GM12873 (cell line): Measurements from ENCODE around the gene GNAI3.

Experiments
- CTCF ChIP-seq: IDR thresholded peaks from 2 replicates; pipeline ENCODE4 v1.5.1; 2012; ENCODE audit warnings: low read depth, mild to moderate bottlenecking, moderate library complexity, low read length, control low read depth; ENCODE audit not compliant: insufficient read depth; ENCODE audit errors: missing control alignments

GNAI3 gene

GRCh38 chr1:109621379-109622136 lies 73.1 kb downstream of the GNAI3 start:
- TF ChIP-seq CTCF = no peak

- TF ChIP-seq CTCF = no peak
These were observed 73.9 kb downstream of the GNAI3 start for GRCh38 chr1:109622137-109622892.

- no peak for TF ChIP-seq CTCF
These were observed 74.5 kb downstream of the GNAI3 start for GRCh38 chr1:109622895-109623294.

GRCh38 chr1:109623601-109624161 lies 75.3 kb downstream of the GNAI3 start:
- TF ChIP-seq CTCF = no peak

GRCh38 chr1:109624201-109625010 lies 76.0 kb downstream of the GNAI3 start:
- TF ChIP-seq CTCF = no peak

GRCh38 chr1:109625176-109625575 lies 76.8 kb downstream of the GNAI3 start:
- TF ChIP-seq CTCF = no peak
